Psoas muscle (tissue), 8 donors: ENCODE measurements around the gene RAP1B. TPM values are rescaled to one million over a fixed set of nuclear protein-coding genes. Genes with fewer than 3 reads are reported as not detected.
A peak's percentile ranks its signal among the peaks of the same experiment; 100 is the strongest.

Experiments used
- ATAC-seq, 4 donors: fragments of 200-7000 bp; cut with Tn5 transposase; one replicate each; pipeline ENCODE4 v1.9.1; 2020; ENCODE audit warnings: moderate library complexity in 3 of 4, mild to moderate bottlenecking in 2 of 4
- DNase-seq, 2 donors: peaks; one replicate each; pipeline ENCODE4 v3.0.0-alpha.2; 2020
- H3K27ac ChIP-seq: fragments of 200-600 bp; one replicate; pipeline ENCODE4 v1.8.0; 2022
- H3K27me3 ChIP-seq, 3 donors: fragments of 200-600 bp in 1 of 3; one replicate each; pipeline versions ENCODE4 v1.6.1 to v1.8.0; 2013 to 2022; ENCODE audit warnings: low read length in 2 of 3, mild to moderate bottlenecking in 2 of 3, moderate library complexity in 1 of 3; ENCODE audit not compliant: insufficient read depth in 3 of 3
- H3K36me3 ChIP-seq, 2 donors: fragments of 200-600 bp in 1 of 2; one replicate each; pipeline versions ENCODE4 v1.6.1 to v1.8.0; 2013 to 2022; ENCODE audit warnings: low read depth in 1 of 2, mild to moderate bottlenecking in 1 of 2, moderate library complexity in 1 of 2; ENCODE audit not compliant: insufficient read depth in 1 of 2
- H3K4me1 ChIP-seq: fragments of 200-600 bp; one replicate; pipeline ENCODE4 v1.8.0; 2022
- H3K4me3 ChIP-seq: fragments of 200-600 bp; one replicate; pipeline ENCODE4 v1.8.0; 2022; ENCODE audit warnings: mild to moderate bottlenecking
- H3K9me3 ChIP-seq: fragments of 200-600 bp; one replicate; pipeline ENCODE4 v1.8.0; 2022
- CTCF ChIP-seq: fragments of 200-600 bp; IDR thresholded peaks from one replicate; pipeline ENCODE4 v1.8.0; 2022; ENCODE audit warnings: antibody characterized with exemption
- WGBS, 3 donors: extraction: QIAGEN DNeasy Blood & Tissue Kit; methylation state at CpG; one replicate each; pipeline versions ENCODE4 v1.1.6 to v1.1.7; 2013; 5-methylcytosine and 5-hydroxymethylcytosine counted together
- intact Hi-C, 2 donors: fragments of 100-400 bp; cut with DNase I; formaldehyde crosslinking; loops; one replicate each; pipeline versions ENCODE4 v1.11.0 to v1.14.2; 2022
- polyA plus RNA-seq, 3 donors: library from polyadenylated mRNA; stranded (reverse); fragments of 200-250 nt; gene quantifications; one replicate each; pipeline ENCODE4 v1.2.3, GENCODE V29; 2013
- total RNA-seq, 4 donors: library from RNA; stranded (reverse); fragmentation: NEBNext Ultra II Directional in 2 of 4; extraction: Animal tissue kit (Norgen Biotek cat#: 25700) in 2 of 4; gene quantifications; one replicate each; pipeline versions ENCODE4 v1.2.1 to v1.2.4, GENCODE V29; 2021 to 2023
- donor health status: healthy with polysubstance abuse.
- donor health status: DM: no; HTN: no; CAD: no; lungs with moderate emphysema.
- donor health status: Bipolar disorder and iron deficiency.
- donor health status: healthy.
- donor health status: DM: yes; HTN: yes; CAD: no.
- donor health status: DM: no; HTN: no; CAD: no.
- donor health status: DM: no; HTN: no; CAD: no.
- donor health status: DM: yes; HTN: yes; CAD: no.

RAP1B gene
- total and polyA plus RNA-seq, 7 donors: 36.2 to 85.7 (median 59.0) TPM

- H3K27ac ChIP-seq: no peak overlapping the region
- no peak overlapping the region for H3K4me3 ChIP-seq
- H3K27me3 ChIP-seq: no peaks in the 10 kb centered on the region
- intact Hi-C loops: no loop called here
- ATAC-seq: no peak
- 77 to 82% (median 79%) methylated on average over 12 of the region's 12 CpGs for WGBS, 3 donors
- H3K36me3 ChIP-seq: peaks cover 0 to 4% of the 10 kb centered on the region in 2 donors
- no peak for DNase-seq
- H3K4me1 ChIP-seq: peaks cover 42% of the 10 kb centered on the region
- TF ChIP-seq CTCF: no peak
- H3K9me3 ChIP-seq: no peaks in the 10 kb centered on the region
Observed at GRCh38 chr12:68638721-68639395, 28.2 kb downstream of the RAP1B start.

GRCh38 chr12:68639396-68639767 is 28.7 kb downstream of the RAP1B start:
- DNase-seq (no peak), ATAC-seq (no peak)
- 81 to 93% (median 91%) methylated on average over 1 of the region's 1 CpG for WGBS, 3 donors
- intact Hi-C loops: no loop called here
- Histone ChIP-seq H3K27me3 (no peaks in the 10 kb centered on the region), H3K4me1 (peaks cover 42% of the 10 kb centered on the region), H3K9me3 (no peaks in the 10 kb centered on the region), H3K36me3 (peaks cover 0 to 4% of the 10 kb centered on the region in 2 donors), H3K27ac (no peak overlapping the region), H3K4me3 (no peak overlapping the region)
- TF ChIP-seq CTCF: no peak

GRCh38 chr12:68641138-68641537 is 30.4 kb downstream of the RAP1B start:
- H3K36me3 ChIP-seq: peaks cover 0 to 4% of the 10 kb centered on the region in 2 donors
- peaks cover 44% of the 10 kb centered on the region for H3K4me1 ChIP-seq
- no peaks in the 10 kb centered on the region for H3K9me3 ChIP-seq
- DNase-seq: no peak
- intact Hi-C loops: no loop called here
- no peak overlapping the region for H3K27ac ChIP-seq
- no peak overlapping the region for H3K4me3 ChIP-seq
- no peaks in the 10 kb centered on the region for H3K27me3 ChIP-seq
- TF ChIP-seq CTCF: no peak
- WGBS, 3 donors: 26 to 47% (median 38%) methylated on average over 5 of the region's 5 CpGs
- ATAC-seq: peak in 2 of 4 donors; percentile 33 to 59

- H3K9me3 ChIP-seq: no peaks in the 10 kb centered on the region
- no peak overlapping the region for H3K4me3 ChIP-seq
- peaks cover 19% of the 10 kb centered on the region for H3K4me1 ChIP-seq
- TF ChIP-seq CTCF: no peak
- no peak overlapping the region for H3K27ac ChIP-seq
- peaks cover 0 to 38% of the 10 kb centered on the region in 2 donors for H3K36me3 ChIP-seq
- ATAC-seq (no peak), DNase-seq (no peak)
- no peaks in the 10 kb centered on the region for H3K27me3 ChIP-seq
- intact Hi-C loops: no loop called here
- WGBS, 3 donors: 87 to 98% (median 91%) methylated on average over 5 of the region's 5 CpGs
Observed at GRCh38 chr12:68646484-68646883, 35.8 kb downstream of the RAP1B start.

GRCh38 chr12:68647507-68647906 is 36.8 kb downstream of the RAP1B start:
- ATAC-seq (no peak), DNase-seq (no peak)
- Histone ChIP-seq H3K4me1 (peaks cover 14% of the 10 kb centered on the region), H3K9me3 (no peaks in the 10 kb centered on the region), H3K4me3 (no peak overlapping the region), H3K27me3 (no peaks in the 10 kb centered on the region), H3K36me3 (peaks cover 0 to 48% of the 10 kb centered on the region in 2 donors), H3K27ac (no peak overlapping the region)
- intact Hi-C loops: no loop called here
- no peak for TF ChIP-seq CTCF
- WGBS, 3 donors: 80 to 91% (median 80%) methylated on average over 1 of the region's 1 CpG
